Activated CD4-positive, alpha-beta T cell treated with anti-CD3 and anti-CD28 coated beads for 36 hours (primary cell): Measurements from ENCODE around the gene REEP1. TPM values are rescaled to one million over a fixed set of nuclear protein-coding genes. Genes with fewer than 3 reads are reported as not detected.

ENCODE experiments used
- ATAC-seq: fragments of 200-7000 bp; cut with Tn5 transposase; one replicate; pipeline ENCODE4 v1.10.0; 2021; ENCODE audit warnings: mild to moderate bottlenecking, moderate library complexity
- CTCF ChIA-PET: fragments of 350-600 bp; sonication (Branson Sonifier 250); formaldehyde crosslinking; loops from one replicate; lab custom pipeline; 2021; ENCODE audit warnings: antibody characterized with exemption; lab: Charles Lee
- POLR2A ChIA-PET: fragments of 350-600 bp; sonication (Branson Sonifier 250); formaldehyde crosslinking; loops from one replicate; lab custom pipeline; 2021; ENCODE audit warnings: antibody characterized with exemption, inconsistent platforms; lab: Charles Lee
- DNase-seq: peaks from one replicate; pipeline ENCODE4 v3.0.0-alpha.2; 2020
- H3K27ac Mint-ChIP-seq: one replicate; pipeline ENCODE4 v1.8.0; 2021; ENCODE audit warnings: mixed read lengths
- H3K27me3 Mint-ChIP-seq: one replicate; pipeline ENCODE4 v1.8.0; 2021; ENCODE audit warnings: mixed read lengths
- H3K36me3 Mint-ChIP-seq: one replicate; pipeline ENCODE4 v1.8.0; 2021; ENCODE audit warnings: low read depth, mixed read lengths
- H3K4me1 Mint-ChIP-seq: one replicate; pipeline ENCODE4 v1.8.0; 2021; ENCODE audit warnings: mixed read lengths
- H3K4me3 Mint-ChIP-seq: one replicate; pipeline ENCODE4 v1.8.0; 2021; ENCODE audit warnings: mild to moderate bottlenecking, moderate library complexity, mixed read lengths
- H3K9me3 Mint-ChIP-seq: one replicate; pipeline ENCODE4 v1.8.0; 2021; ENCODE audit warnings: low read depth, mixed read lengths
- intact Hi-C, 2 experiments: fragments of 100-400 bp; cut with DNase I in 1 of 2; cut with micrococcal nuclease in 1 of 2; formaldehyde crosslinking; loops; one replicate each; pipeline versions ENCODE4 v1.14.2 to v1.15.1; 2022 to 2024; cut with DNase I, micrococcal nuclease
- total RNA-seq, 2 experiments: library from RNA; stranded (reverse); gene quantifications; one replicate each; pipeline ENCODE4 v1.2.3, GENCODE V29; 2021

The REEP1 gene
- total RNA-seq, 2 experiments from 2014 or later, result 0.19 to 0.30 TPM

DNA sequence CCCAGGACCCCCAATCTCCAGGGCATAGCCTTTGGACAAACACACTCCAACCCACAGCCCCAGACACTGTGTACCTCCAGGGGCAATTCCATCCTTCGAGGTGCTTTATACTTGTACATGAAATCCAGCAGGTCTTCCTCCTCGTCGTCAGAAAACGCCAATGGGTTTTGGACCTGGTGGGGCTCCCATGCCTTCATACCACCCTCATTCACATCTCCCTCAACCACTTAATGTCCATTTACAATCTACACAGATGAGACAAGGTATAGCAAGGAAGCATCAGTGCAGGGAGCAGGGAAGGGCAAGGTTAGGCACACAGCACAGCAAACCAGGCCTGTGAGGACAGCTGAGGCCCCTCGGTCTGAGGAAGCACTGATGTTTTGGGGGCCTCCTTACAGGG is 117.5 kb downstream of the REEP1 start:
- intact Hi-C loops, result no loop called here

DNA sequence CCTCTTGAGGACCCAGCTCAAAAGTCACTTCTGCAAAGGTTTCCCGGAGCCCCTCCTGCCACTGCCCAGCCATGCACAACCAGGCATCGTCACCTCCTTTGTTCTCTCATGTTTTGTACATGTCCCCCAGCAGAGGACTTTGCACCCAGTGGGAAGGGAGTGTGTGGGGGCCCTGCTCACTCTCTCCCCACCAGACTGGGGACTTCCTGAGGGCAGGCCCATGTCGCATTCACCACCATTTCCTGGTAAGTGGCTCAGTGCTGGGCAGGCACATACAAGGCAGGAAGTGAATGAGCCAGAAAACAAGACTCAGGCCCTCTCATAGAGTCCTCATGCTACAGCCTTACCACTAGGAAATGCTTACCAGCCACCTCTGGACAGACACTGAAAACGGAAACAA is 119.3 kb downstream of the REEP1 start:
- ChIA-PET POLR2A (no interaction called here), CTCF (no interaction called here)
- Mint-ChIP-seq H3K9me3 (no peaks in the 10 kb centered on the region), H3K4me3 (no peak overlapping the region), H3K36me3 (peaks cover 6% of the 10 kb centered on the region), H3K27me3 (no peaks in the 10 kb centered on the region), H3K4me1 (peaks cover 10% of the 10 kb centered on the region), H3K27ac (no peak overlapping the region)
- intact Hi-C loops, result no loop called here
- DNase-seq (no peak), ATAC-seq (peak; percentile 30)

More for the DNA sequence above, 117.5 kb downstream of the REEP1 start:
- ChIA-PET POLR2A (no interaction called here), CTCF (interaction anchor here (0.8 to 3.1 kb wide), 7 partner anchors 9 to 364 kb away, joined by 3 to 24 read pairs (median 7); no protein-coding TSS in a partner anchor)
- H3K4me1 Mint-ChIP-seq, result peaks cover 14% of the 10 kb centered on the region
- no peak for DNase-seq
- H3K9me3 Mint-ChIP-seq, result no peaks in the 10 kb centered on the region
- no peak for ATAC-seq
- no peaks in the 10 kb centered on the region for H3K27me3 Mint-ChIP-seq
- H3K27ac Mint-ChIP-seq, result no peak overlapping the region
- H3K36me3 Mint-ChIP-seq, result no peaks in the 10 kb centered on the region
- no peak overlapping the region for H3K4me3 Mint-ChIP-seq

DNA sequence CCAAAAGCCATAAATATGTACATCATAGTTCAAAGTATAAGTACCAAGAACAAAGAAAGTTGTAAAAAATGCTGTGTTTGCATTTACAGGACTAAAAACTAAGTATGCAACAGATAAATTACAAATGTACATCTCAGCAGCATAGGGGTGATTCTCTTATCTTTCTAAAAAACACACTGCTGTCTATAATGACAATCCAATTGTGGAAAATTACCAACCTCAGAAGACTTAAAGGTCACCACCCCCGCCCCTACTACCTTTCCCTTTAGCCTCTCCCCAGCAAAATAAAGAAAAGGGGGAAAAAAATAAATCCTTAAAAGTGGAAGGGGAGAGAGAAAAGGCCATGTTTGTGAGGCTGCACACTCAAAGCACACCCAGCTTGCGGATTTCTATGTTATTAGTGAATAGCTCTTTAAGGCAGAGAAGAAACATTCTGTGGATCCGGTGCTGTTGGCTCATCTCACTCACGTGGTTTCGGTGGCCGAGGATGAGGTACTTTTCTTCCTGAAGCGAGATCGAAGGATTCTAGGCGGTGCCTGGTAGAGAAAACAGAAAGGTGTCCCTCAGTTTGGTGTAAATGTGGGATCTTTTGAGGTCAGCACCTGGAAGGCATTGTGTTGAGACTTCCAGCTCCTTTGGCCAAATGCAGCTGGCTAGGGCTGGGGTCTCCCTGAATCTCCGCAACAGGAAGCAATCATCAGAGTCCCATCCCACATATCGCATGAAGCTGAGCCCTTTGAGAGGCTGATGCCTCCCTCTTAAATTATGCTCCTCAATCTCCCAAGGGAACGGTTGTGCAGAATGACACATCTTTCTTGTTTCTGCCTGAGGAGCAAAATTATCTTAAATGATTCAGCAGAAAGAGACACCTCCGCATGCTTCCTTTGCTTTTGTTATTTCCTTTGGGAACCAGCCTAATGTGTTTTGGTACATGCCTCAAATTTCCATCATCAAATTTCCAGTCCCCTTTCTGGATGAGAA is 120.6 kb downstream of the REEP1 start:
- no peak overlapping the region for H3K27ac Mint-ChIP-seq
- no peak overlapping the region for H3K4me3 Mint-ChIP-seq

DNA sequence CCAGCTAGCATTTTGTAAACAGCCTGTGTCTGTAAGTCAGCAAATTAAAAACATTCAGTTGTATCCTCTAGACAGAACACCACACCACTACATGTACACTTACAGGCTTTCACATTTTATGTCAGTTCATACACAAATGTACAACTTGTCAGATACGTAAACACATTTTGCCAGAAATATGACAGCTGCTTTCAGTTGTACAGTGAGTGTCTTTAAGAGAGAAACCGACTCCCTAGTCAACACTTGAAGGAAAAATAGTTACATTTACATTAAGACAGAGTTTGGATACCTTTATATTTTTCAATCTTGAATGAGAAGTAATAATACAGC is 123.0 kb downstream of the REEP1 start:
- peaks cover 8% of the 10 kb centered on the region for H3K4me1 Mint-ChIP-seq
- H3K4me3 Mint-ChIP-seq, result no peak overlapping the region
- ChIA-PET POLR2A (no interaction called here), CTCF (interaction anchor here (0.9 kb wide), 1 partner anchor 11 kb away, joined by 4 read pairs; no protein-coding TSS in a partner anchor)
- ATAC-seq (no peak), DNase-seq (no peak)
- H3K36me3 Mint-ChIP-seq, result peaks cover 31% of the 10 kb centered on the region
- H3K27ac Mint-ChIP-seq, result no peak overlapping the region
- no peaks in the 10 kb centered on the region for H3K27me3 Mint-ChIP-seq
- H3K9me3 Mint-ChIP-seq, result no peaks in the 10 kb centered on the region
- intact Hi-C loops, result no loop called here

More for the DNA sequence above, 120.6 kb downstream of the REEP1 start:
- POLR2A ChIA-PET, result no interaction called here
- peak; percentile 37 for DNase-seq
- ATAC-seq, result no peak
- no peaks in the 10 kb centered on the region for H3K27me3 Mint-ChIP-seq
- peaks cover 13% of the 10 kb centered on the region for H3K36me3 Mint-ChIP-seq
- intact Hi-C loops, result no loop called here
- CTCF ChIA-PET, result interaction anchor here (0.6 to 1.1 kb wide), 6 partner anchors 9 to 386 kb away, joined by 3 to 4 read pairs (median 3); no protein-coding TSS in a partner anchor
- H3K9me3 Mint-ChIP-seq, result no peaks in the 10 kb centered on the region
- H3K4me1 Mint-ChIP-seq, result peaks cover 10% of the 10 kb centered on the region

DNA sequence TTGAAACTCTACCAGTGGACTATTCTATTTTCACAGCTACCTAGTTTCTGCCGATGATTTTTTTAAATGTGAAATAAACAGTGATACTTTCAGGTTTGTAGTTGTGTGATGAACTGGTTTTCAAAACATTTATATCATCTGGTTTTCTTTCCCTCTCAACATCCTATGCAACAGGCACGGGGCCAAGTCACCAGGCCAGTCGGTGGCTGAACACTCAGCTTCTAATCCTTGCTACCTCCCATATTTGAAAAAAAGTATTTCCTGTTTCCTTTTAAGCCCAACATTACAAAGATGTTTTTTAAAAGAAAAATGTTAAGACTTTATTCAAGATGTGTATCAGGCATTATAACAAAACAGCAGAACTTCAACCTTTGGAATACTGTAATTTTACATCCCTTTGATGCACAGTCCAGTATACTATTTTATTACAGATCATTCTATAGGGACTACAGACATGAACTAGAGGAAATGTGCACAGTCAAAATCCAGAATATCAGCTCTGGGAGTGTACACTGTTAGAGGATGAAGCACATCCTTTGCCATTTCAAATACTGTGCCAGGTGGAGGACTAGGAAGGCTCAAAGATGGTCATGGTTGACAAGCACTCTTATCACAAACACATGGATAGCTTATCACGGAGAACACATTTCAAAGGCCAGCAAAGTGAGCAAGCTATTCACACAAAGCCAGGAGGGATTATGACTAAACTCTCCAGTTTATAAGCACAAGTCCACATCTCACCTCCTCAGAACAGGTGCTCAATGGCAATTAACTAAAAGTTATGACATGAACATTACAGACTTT is 123.5 kb downstream of the REEP1 start:
- Mint-ChIP-seq H3K9me3 (no peaks in the 10 kb centered on the region), H3K4me1 (peaks cover 8% of the 10 kb centered on the region), H3K27me3 (no peaks in the 10 kb centered on the region), H3K36me3 (peaks cover 33% of the 10 kb centered on the region), H3K4me3 (no peak overlapping the region), H3K27ac (peak overlapping the region; percentile 70)
- DNase-seq, result no peak
- intact Hi-C loops, result no loop called here
- no peak for ATAC-seq
- POLR2A ChIA-PET, result no interaction called here
- CTCF ChIA-PET, result interaction anchor here (0.6 to 1.0 kb wide), 3 partner anchors 12 to 19 kb away, joined by 3 to 4 read pairs (median 3); no protein-coding TSS in a partner anchor

DNA sequence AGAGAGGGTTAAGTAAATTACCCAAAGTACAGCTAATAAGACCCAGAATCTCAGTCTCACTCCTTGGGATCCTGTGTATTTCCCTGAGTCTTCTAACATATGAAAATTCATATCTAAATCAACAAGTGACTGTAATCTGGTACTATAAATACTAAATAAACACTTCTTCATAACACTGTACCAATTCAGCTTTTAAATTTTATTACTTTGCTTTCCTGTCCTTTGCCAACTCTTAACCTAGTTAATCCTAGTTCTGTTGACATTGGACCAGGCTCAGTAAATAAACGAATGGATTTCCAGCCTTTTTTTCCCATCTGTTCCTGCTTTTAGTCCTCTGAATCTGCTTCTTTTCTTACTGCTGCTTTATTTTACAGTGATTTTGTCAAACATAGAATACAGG is 124.4 kb downstream of the REEP1 start:
- Mint-ChIP-seq H3K27me3 (no peaks in the 10 kb centered on the region), H3K27ac (no peak overlapping the region), H3K9me3 (no peaks in the 10 kb centered on the region), H3K36me3 (peaks cover 37% of the 10 kb centered on the region), H3K4me3 (no peak overlapping the region), H3K4me1 (peaks cover 7% of the 10 kb centered on the region)
- DNase-seq (no peak), ATAC-seq (no peak)
- ChIA-PET CTCF (interaction anchor here (0.6 to 1.0 kb wide), 2 partner anchors 12 to 20 kb away, joined by 3 read pairs; no protein-coding TSS in a partner anchor), POLR2A (no interaction called here)
- intact Hi-C loops, result no loop called here

DNA sequence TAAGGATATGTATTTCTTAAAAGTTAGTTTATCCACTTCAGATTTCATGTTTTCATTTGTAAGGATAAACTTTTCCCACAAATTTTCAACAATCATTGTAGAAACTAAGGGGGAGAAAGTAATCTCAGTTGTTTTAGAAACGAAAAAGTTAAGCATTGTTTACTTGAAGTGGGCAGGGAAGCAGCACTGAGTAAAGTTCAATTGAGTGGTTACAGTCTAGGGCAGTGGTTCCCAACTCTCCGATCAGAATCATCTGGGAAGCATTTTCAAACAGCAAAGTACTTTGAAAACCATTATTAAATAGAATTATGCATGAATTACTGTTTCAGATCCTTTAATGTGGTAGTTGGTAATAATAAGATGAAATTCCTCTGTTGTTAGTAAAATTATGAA is 125.6 kb downstream of the REEP1 start:
- intact Hi-C loops, result no loop called here
- CTCF ChIA-PET, result interaction anchor here (1.3 kb wide), 1 partner anchor 9 kb away, joined by 6 read pairs; no protein-coding TSS in a partner anchor
- Mint-ChIP-seq H3K36me3 (peaks cover 45% of the 10 kb centered on the region), H3K27me3 (no peaks in the 10 kb centered on the region), H3K4me3 (no peak overlapping the region), H3K4me1 (peaks cover 4% of the 10 kb centered on the region), H3K9me3 (no peaks in the 10 kb centered on the region), H3K27ac (no peak overlapping the region)
- ATAC-seq (no peak), DNase-seq (no peak)
- POLR2A ChIA-PET, result no interaction called here

DNA sequence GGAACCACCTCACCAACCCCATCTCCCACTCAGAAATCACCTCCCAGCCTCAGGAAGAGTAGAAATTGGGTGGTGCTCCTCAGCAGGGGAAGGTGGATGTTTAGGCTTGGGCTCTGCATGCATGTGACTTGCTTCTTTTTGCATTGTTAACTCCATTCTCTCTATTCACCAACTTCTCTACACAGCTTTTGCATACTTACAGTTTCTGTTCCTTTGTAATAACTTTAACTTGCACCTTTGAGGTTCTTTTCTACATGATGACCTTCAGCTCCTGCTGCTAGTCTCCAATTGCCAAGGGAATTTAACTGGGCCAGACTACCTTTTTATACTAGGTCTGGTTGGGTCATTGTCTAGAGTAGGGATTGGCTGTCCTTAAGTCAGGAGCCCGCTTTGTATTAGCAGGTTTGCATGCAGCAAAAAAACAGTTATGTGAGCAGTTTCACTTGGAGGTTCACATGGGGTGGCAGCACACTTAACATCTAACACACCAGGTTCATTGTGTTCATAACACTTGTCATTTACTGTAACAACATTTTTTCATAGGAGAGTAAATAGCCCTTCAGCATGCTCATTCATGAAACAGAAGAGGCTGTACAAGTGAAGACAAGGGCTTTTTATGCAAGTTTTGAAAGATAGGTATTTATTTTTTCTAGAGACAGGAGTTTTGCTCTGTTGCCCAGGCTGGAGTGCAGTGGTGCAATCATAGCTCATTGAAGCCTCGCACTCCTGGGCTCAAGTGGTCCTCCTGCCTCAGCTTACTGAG is 126.2 kb downstream of the REEP1 start:
- DNase-seq (no peak), ATAC-seq (no peak)
- Mint-ChIP-seq H3K27me3 (no peaks in the 10 kb centered on the region), H3K27ac (no peak overlapping the region), H3K4me3 (no peak overlapping the region), H3K4me1 (no peaks in the 10 kb centered on the region), H3K36me3 (peaks cover 48% of the 10 kb centered on the region), H3K9me3 (no peaks in the 10 kb centered on the region)
- CTCF ChIA-PET, result interaction anchor here (0.6 to 1.3 kb wide), 2 partner anchors 8 to 10 kb away, joined by 3 to 6 read pairs; no protein-coding TSS in a partner anchor
- intact Hi-C loops, result no loop called here
- POLR2A ChIA-PET, result no interaction called here

DNA sequence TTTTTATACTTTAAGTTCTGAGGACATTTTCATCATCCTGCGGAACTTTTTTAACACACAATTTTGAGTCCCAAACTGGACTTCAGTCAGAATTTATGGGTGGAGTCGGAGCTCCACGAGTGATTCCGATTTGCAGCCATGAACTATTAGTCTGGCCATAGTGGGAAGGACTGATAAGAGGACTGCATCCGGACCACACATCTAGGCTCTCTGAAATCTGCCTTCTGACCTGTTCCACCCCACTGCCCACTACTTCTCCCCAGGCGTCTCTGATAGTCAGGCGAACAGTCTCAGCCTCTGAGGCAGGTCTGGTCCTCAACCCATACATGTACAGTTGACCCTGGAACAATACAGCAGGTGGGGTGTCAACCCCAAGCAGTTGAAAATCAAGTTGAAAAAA is 133.0 kb downstream of the REEP1 start:
- no peak for ATAC-seq
- Mint-ChIP-seq H3K27me3 (no peaks in the 10 kb centered on the region), H3K27ac (no peak overlapping the region), H3K9me3 (no peaks in the 10 kb centered on the region), H3K36me3 (peaks cover 32% of the 10 kb centered on the region), H3K4me1 (peaks cover 23% of the 10 kb centered on the region), H3K4me3 (no peak overlapping the region)
- intact Hi-C loops, result no loop called here
- ChIA-PET POLR2A (interaction anchor here (0.6 kb wide), 1 partner anchor 21 kb away, joined by 5 read pairs; no protein-coding TSS in a partner anchor), CTCF (interaction anchor here (0.8 to 1.8 kb wide), 3 partner anchors 12 to 587 kb away, joined by 3 to 5 read pairs (median 4); no protein-coding TSS in a partner anchor)
- DNase-seq, result no peak

DNA sequence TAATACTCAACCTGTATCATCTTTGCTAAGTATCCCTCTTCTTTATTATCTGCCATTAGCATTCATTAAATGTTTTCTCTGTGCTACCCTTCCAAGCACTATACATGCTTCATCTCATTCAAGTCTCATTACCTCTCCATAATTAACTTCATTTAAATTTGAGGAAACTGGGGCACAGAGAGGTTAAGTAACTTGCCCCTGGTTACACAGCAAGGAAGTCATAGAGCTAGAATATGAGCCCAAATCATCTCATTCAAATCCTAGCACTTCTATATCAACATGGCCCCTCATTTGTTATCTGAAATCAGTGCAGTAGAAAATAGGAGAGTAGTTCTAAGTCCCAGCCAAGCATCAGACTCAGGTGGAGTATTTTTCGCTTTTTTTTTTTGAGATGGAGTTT is 133.8 kb downstream of the REEP1 start:
- no peaks in the 10 kb centered on the region for H3K9me3 Mint-ChIP-seq
- ChIA-PET CTCF (interaction anchor here (0.6 to 1.8 kb wide), 3 partner anchors 12 to 19 kb away, joined by 3 to 5 read pairs (median 4); no protein-coding TSS in a partner anchor), POLR2A (interaction anchor here (0.6 kb wide), 1 partner anchor 22 kb away, joined by 5 read pairs; no protein-coding TSS in a partner anchor)
- peaks cover 23% of the 10 kb centered on the region for H3K4me1 Mint-ChIP-seq
- no peak for DNase-seq
- H3K27ac Mint-ChIP-seq, result no peak overlapping the region
- intact Hi-C loops, result no loop called here
- ATAC-seq, result no peak
- H3K36me3 Mint-ChIP-seq, result peaks cover 28% of the 10 kb centered on the region
- no peaks in the 10 kb centered on the region for H3K27me3 Mint-ChIP-seq
- no peak overlapping the region for H3K4me3 Mint-ChIP-seq
